ENCODE measurements around the gene AIDA. TPM values are rescaled to one million over a fixed set of nuclear protein-coding genes. Genes with fewer than 3 reads are reported as not detected.

The AIDA gene
- total RNA-seq, 1 experiment from 2014 or later = 60.0 TPM

DNA sequence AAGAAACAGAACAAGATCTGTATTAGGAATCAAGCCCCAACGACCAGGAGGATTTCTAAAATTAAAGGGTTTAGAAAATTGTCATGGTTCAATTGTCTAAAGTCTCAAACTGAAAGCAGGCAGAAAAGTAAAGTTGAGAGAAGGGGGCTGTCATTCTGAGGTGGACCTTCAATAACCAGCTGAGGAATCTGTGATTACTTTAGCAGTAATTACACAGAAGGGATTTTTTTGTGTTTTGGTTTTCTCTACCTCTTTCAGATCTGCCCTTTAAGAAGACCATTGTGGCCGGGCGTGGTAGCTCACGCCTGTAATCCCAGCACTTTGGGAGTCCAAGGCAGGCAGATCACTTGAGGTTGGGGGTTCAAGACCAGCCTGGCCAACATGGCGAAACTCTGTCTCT lies 17.4 kb downstream of the AIDA start:
- no TSS peak for BruUV-seq (replicated peaks)
- no peak for TF ChIP-seq EZH2 (IDR thresholded peaks at IDR 0.05; ENCODE audit: low read depth)
- TF ChIP-seq, protein P1, sequence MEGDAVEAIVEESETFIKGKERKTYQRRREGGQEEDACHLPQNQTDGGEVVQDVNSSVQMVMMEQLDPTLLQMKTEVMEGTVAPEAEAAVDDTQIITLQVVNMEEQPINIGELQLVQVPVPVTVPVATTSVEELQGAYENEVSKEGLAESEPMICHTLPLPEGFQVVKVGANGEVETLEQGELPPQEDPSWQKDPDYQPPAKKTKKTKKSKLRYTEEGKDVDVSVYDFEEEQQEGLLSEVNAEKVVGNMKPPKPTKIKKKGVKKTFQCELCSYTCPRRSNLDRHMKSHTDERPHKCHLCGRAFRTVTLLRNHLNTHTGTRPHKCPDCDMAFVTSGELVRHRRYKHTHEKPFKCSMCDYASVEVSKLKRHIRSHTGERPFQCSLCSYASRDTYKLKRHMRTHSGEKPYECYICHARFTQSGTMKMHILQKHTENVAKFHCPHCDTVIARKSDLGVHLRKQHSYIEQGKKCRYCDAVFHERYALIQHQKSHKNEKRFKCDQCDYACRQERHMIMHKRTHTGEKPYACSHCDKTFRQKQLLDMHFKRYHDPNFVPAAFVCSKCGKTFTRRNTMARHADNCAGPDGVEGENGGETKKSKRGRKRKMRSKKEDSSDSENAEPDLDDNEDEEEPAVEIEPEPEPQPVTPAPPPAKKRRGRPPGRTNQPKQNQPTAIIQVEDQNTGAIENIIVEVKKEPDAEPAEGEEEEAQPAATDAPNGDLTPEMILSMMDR (conservative IDR thresholded peaks at IDR 0.05) = no peak
- Histone ChIP-seq H3K79me2 (ENCODE audit: low read depth) (no peaks in the 10 kb centered on the region), H2AFZ (no peak overlapping the region), H3K9me3 (ENCODE audit: insufficient read depth, low read depth) (no peaks in the 10 kb centered on the region), H3K4me1 (replicated peaks; ENCODE audit: insufficient read depth) (no peaks in the 10 kb centered on the region), H3K9me2 (ENCODE audit: insufficient read depth) (no peaks in the 10 kb centered on the region), H3K4me3 (no peak overlapping the region), H4K20me1 (ENCODE audit: insufficient read depth) (no peaks in the 10 kb centered on the region), H3F3A (ENCODE audit: insufficient read depth, low read depth) (no peaks in the 10 kb centered on the region), H3K27me3 (ENCODE audit: insufficient read depth, low read depth) (no peaks in the 10 kb centered on the region), H3K36me3 (ENCODE audit: low read depth) (peaks cover 6% of the 10 kb centered on the region; the same call in 1 of the 2 replicates), H3K4me2 (no peak overlapping the region), H3K27ac (no peak overlapping the region)
- ChIA-PET POLR2A (ENCODE audit: unreplicated experiment) (no interaction called here), CTCF (no interaction called here)
- intact Hi-C loops (cut with micrococcal nuclease; ENCODE audit: unreplicated experiment) = no loop called here
- DNase-seq = no peak

DNA sequence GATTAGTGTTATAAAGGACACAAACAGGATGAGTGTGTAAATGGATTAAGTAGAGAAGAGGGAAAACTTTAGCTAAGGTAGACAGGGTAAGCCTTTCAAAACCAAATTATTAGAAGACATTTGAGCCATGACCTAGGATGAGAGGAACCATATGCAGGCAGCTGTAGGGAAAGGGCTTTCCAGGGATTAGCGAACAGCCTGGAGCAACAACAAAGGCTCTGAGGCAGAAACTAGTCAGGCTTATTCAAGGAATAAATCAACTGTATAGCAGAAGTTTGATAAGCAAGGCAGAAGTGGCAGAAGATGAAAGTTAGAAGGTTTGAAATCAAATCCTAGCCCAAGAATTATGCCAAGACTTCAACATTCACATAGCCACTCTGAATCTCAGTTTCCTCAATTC lies 21.3 kb downstream of the AIDA start:
- Histone ChIP-seq H3F3A (ENCODE audit: insufficient read depth, low read depth) (no peaks in the 10 kb centered on the region), H3K27me3 (ENCODE audit: insufficient read depth, low read depth) (no peaks in the 10 kb centered on the region), H3K36me3 (ENCODE audit: low read depth) (peaks cover 6% of the 10 kb centered on the region; the same call in 1 of the 2 replicates), H3K27ac (no peak overlapping the region), H3K4me2 (no peak overlapping the region), H2AFZ (no peak overlapping the region), H3K4me3 (no peak overlapping the region), H4K20me1 (ENCODE audit: insufficient read depth) (no peaks in the 10 kb centered on the region), H3K4me1 (replicated peaks; ENCODE audit: insufficient read depth) (no peaks in the 10 kb centered on the region), H3K9me2 (ENCODE audit: insufficient read depth) (no peaks in the 10 kb centered on the region), H3K9me3 (ENCODE audit: insufficient read depth, low read depth) (no peaks in the 10 kb centered on the region), H3K79me2 (ENCODE audit: low read depth) (no peaks in the 10 kb centered on the region)
- ChIA-PET POLR2A (ENCODE audit: unreplicated experiment) (no interaction called here), CTCF (no interaction called here)
- no peak for DNase-seq
- TF ChIP-seq EZH2 (IDR thresholded peaks at IDR 0.05; ENCODE audit: low read depth) = no peak
- TF ChIP-seq, protein P1 (conservative IDR thresholded peaks at IDR 0.05) = no peak
- BruUV-seq (replicated peaks) = no TSS peak
- intact Hi-C loops (cut with micrococcal nuclease; ENCODE audit: unreplicated experiment) = no loop called here

DNA sequence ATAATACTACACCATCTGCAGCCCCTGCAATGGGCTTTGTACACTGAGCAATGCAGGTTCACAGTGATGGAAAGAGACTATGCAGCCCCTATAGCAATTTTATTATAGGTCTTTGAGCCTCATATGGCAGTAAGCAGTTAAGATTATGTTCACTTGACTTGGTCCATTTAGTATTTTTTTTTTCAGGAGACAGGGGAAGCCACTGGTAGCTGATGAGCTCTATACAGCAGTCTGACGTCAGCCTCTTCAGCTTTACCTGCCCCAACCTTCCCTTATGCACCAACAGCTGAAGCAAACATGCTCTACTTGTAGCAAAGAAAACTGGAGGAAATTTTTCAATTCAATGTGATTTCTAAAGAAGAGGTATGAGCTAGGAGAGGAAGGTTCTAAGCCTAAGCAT lies 32.2 kb downstream of the AIDA start:
- Histone ChIP-seq H3F3A (ENCODE audit: insufficient read depth, low read depth) (no peaks in the 10 kb centered on the region), H3K9me3 (ENCODE audit: insufficient read depth, low read depth) (no peaks in the 10 kb centered on the region), H3K4me1 (replicated peaks; ENCODE audit: insufficient read depth) (no peaks in the 10 kb centered on the region), H3K27me3 (ENCODE audit: insufficient read depth, low read depth) (no peaks in the 10 kb centered on the region), H3K27ac (no peak overlapping the region), H3K9me2 (ENCODE audit: insufficient read depth) (no peaks in the 10 kb centered on the region), H3K4me2 (no peak overlapping the region), H4K20me1 (ENCODE audit: insufficient read depth) (no peaks in the 10 kb centered on the region), H3K79me2 (ENCODE audit: low read depth) (no peaks in the 10 kb centered on the region), H3K36me3 (ENCODE audit: low read depth) (no peaks in the 10 kb centered on the region), H2AFZ (no peak overlapping the region), H3K4me3 (no peak overlapping the region)
- BruUV-seq (replicated peaks) = no TSS peak
- POLR2A ChIA-PET (ENCODE audit: unreplicated experiment) = no interaction called here
- DNase-seq = no peak
- intact Hi-C loops (cut with micrococcal nuclease; ENCODE audit: unreplicated experiment) = no loop called here
- CTCF ChIA-PET = no interaction called here
- TF ChIP-seq EZH2 (IDR thresholded peaks at IDR 0.05; ENCODE audit: low read depth) = no peak
- TF ChIP-seq, protein P1 (conservative IDR thresholded peaks at IDR 0.05) = no peak
